SJSA1 (cell line): ENCODE measurements around the gene PLXDC2. TPM values are rescaled to one million over a fixed set of nuclear protein-coding genes. Genes with fewer than 3 reads are reported as not detected.
"Not testable (repeated sequence)": the region's sequence is repeated elsewhere in the genome, so short reads cannot be mapped to it uniquely, and the experiment has no call there.

ENCODE experiments used
- DNase-seq, 2 experiments: peaks; one replicate each; pipeline ENCODE4 v3.0.0-alpha.2; 2015 to 2020; ENCODE audit warnings: low spot score in 2 of 2, low read depth in 1 of 2
- H3K27ac ChIP-seq: fragments of 250-450 bp; sonication (Bioruptor Pico); 2 replicates; pipeline ENCODE4 v1.5.1; 2020; ENCODE audit warnings: mild to moderate bottlenecking, moderate library complexity
- H3K27me3 ChIP-seq: fragments of 250-450 bp; sonication (Bioruptor Pico); replicated peaks from 2 replicates; pipeline ENCODE4 v1.5.1; 2020; ENCODE audit warnings: mild to moderate bottlenecking, moderate library complexity
- H3K36me3 ChIP-seq: fragments of 250-450 bp; sonication (Bioruptor Pico); 2 replicates; pipeline ENCODE4 v1.5.1; 2020; ENCODE audit warnings: mild to moderate bottlenecking
- H3K4me1 ChIP-seq: fragments of 250-450 bp; sonication (Bioruptor Pico); replicated peaks from 2 replicates; pipeline ENCODE4 v1.6.1; 2021; ENCODE audit warnings: mild to moderate bottlenecking
- H3K4me3 ChIP-seq: fragments of 250-450 bp; sonication (Bioruptor Pico); 2 replicates; pipeline ENCODE4 v1.5.1; 2020; ENCODE audit warnings: mild to moderate bottlenecking
- H3K9me3 ChIP-seq: fragments of 250-450 bp; sonication (Bioruptor Pico); replicated peaks from 2 replicates; pipeline ENCODE4 v1.5.1; 2020; ENCODE audit warnings: mild to moderate bottlenecking
- total RNA-seq: library from RNA; depleted of rRNA; stranded (reverse); fragments of >200 nt; shearing (Covaris generic); gene quantifications from 2 replicates; pipeline ENCODE4 v1.2.3, GENCODE V29; 2014

PLXDC2 gene
- total RNA-seq, 1 experiment from 2014 or later, result 0.66 TPM

DNA sequence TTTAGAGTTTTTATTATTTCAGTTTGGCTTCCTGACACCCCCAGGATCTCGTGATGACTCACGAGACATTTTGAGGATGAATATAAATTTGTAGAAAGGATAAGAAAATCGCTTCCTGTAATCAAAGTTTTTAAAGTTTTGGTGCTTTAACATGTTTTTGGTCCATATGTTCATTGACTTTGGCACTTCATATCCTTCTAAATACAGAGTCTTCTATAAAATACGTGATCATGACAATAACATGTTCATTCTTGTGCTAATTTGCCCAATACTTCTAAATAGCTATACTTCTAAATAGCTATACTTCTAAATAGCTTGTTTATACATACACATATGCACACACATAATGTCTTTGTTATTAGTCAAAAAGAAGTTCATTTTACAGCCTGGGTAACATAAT is 341.9 kb downstream of the PLXDC2 start:
- Histone ChIP-seq H3K4me1 (no peaks in the 10 kb centered on the region), H3K27ac (no peak overlapping the region), H3K4me3 (no peak overlapping the region), H3K27me3 (no peaks in the 10 kb centered on the region), H3K9me3 (no peaks in the 10 kb centered on the region), H3K36me3 (no peaks in the 10 kb centered on the region)
- DNase-seq, result no peak

GRCh38 chr10:20162123-20162522 is 345.9 kb downstream of the PLXDC2 start:
- Histone ChIP-seq H3K36me3 (no peaks in the 10 kb centered on the region), H3K9me3 (no peaks in the 10 kb centered on the region), H3K4me1 (no peaks in the 10 kb centered on the region), H3K4me3 (no peak overlapping the region), H3K27ac (no peak overlapping the region), H3K27me3 (no peaks in the 10 kb centered on the region)
- DNase-seq, result no peak

DNA sequence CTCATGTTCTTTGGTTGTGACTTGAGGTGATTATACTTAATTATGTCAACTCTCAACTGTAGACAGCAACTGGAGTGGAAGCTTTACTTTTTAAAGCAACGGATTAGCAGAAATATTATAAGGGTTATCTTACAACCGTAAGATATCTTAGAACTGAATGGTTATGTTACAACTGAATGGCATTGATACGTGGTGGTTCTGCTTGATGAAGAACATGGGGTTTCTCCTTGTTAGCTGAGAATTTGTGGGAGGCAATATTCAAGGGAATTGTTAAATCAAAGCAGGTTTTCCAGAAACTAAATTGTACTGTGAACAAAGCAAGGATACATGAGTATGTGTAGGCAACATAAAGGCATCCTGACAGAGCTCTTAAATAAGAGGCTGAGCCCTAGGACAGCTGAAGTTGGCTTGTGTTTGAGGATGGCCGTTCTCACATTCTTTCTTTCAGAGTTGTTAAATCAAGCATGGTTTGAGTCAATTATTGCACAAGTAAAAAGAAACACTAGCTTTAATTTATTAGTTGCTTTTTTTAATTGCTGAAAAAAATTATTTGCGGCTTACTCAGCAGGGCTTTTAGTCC is 350.0 kb downstream of the PLXDC2 start:
- no peak for DNase-seq
- Histone ChIP-seq H3K4me1 (no peaks in the 10 kb centered on the region), H3K27ac (no peak overlapping the region), H3K4me3 (no peak overlapping the region), H3K36me3 (no peaks in the 10 kb centered on the region), H3K27me3 (no peaks in the 10 kb centered on the region), H3K9me3 (no peaks in the 10 kb centered on the region)

- Histone ChIP-seq H3K27ac (no peak overlapping the region), H3K4me3 (no peak overlapping the region), H3K9me3 (no peaks in the 10 kb centered on the region), H3K27me3 (no peaks in the 10 kb centered on the region), H3K36me3 (no peaks in the 10 kb centered on the region), H3K4me1 (no peaks in the 10 kb centered on the region)
- no peak for DNase-seq
Measured at GRCh38 chr10:20170661-20171060, 354.4 kb downstream of the PLXDC2 start.

- no peaks in the 10 kb centered on the region for H3K36me3 ChIP-seq
- H3K27ac ChIP-seq, result no peak overlapping the region
- H3K9me3 ChIP-seq, result no peaks in the 10 kb centered on the region
- H3K4me3 ChIP-seq, result no peak overlapping the region
- H3K27me3 ChIP-seq, result no peaks in the 10 kb centered on the region
- no peaks in the 10 kb centered on the region for H3K4me1 ChIP-seq
- DNase-seq, result no peak
Measured at GRCh38 chr10:20173046-20173445, 356.8 kb downstream of the PLXDC2 start.

DNA sequence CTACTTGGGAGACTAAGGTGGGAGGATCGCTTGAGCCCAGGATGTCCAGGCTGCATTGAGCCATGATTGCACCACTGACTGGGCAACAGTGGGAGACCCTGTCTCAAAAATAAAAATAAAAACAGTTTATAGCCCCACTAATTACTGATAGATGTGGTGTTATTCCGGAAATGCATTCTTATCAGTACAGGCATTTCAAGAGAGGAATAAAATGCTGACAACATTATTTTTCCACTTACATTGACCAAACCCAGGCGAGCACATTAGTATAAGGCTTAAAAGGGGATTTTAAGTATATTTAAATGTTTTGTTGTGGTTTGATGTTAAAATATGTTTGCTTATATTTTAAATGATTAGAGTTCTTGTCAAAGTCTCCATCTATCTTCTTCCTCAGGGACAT is 359.5 kb downstream of the PLXDC2 start:
- Histone ChIP-seq H3K4me3 (no peak overlapping the region), H3K27ac (no peak overlapping the region), H3K4me1 (no peaks in the 10 kb centered on the region), H3K27me3 (no peaks in the 10 kb centered on the region), H3K36me3 (no peaks in the 10 kb centered on the region), H3K9me3 (no peaks in the 10 kb centered on the region)
- DNase-seq, result no peak

DNA sequence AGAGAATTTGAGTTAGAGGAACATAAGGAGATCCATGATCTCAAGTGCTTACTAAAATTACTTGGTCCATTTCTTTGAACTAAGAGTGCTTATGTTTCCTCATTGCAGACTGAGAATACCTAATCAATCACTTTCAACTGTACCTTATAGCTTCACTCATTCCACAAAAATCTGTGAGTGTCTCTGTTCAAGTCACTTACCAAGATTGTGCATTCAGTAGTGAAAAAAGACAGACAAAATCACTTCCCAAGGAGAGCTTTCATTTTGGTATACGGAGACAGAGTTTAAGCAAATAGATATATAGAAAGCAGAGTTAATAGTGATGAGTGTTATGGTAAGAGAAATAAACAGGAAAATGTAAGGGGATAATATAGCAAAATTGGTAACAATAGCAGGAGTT is 364.5 kb downstream of the PLXDC2 start:
- H3K36me3 ChIP-seq, result no peaks in the 10 kb centered on the region
- H3K27ac ChIP-seq, result no peak overlapping the region
- no peak for DNase-seq
- H3K27me3 ChIP-seq, result no peaks in the 10 kb centered on the region
- no peak overlapping the region for H3K4me3 ChIP-seq
- no peaks in the 10 kb centered on the region for H3K4me1 ChIP-seq
- H3K9me3 ChIP-seq, result no peaks in the 10 kb centered on the region

DNA sequence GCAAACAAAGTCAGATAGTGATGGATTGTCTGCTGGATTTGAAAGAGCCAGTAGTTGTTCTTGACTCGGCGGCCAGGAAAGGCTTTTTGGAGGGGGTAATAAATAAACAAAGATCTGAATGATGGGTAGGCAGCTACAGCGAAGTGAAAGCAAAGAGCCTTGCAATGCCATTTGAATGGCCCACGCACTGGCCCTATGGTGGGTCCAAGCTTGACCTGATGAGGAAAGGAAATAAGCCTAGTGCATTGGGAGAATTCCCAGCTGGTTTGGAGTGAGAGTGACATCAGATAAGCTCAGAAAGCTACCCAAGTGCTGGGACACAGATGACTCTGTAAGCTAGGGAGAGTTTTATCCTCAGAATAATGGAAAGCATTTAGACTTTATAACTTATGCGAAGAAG is 365.2 kb downstream of the PLXDC2 start:
- Histone ChIP-seq H3K27me3 (no peaks in the 10 kb centered on the region), H3K4me3 (no peak overlapping the region), H3K4me1 (no peaks in the 10 kb centered on the region), H3K27ac (no peak overlapping the region), H3K36me3 (no peaks in the 10 kb centered on the region), H3K9me3 (no peaks in the 10 kb centered on the region)
- DNase-seq, result no peak

DNA sequence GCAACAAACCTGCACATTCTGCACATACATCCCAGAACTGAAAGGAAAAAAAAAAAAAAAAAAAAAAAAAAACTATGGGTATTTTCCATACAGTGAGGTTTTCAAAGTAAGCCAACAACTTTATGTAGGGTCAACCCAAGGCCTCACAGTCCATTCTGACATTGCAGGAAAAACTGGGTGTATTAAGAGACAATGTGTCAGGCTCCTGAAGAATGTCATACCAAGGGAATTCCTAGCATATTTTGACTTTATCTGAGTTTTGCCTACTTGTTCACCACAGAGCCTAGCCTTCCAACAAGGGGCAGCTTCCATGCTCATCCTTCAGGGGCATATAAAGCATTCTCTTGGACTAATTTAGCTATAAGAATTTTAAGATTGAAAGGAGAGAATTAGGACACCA is 368.9 kb downstream of the PLXDC2 start:
- Histone ChIP-seq H3K4me1 (no peaks in the 10 kb centered on the region), H3K27me3 (no peaks in the 10 kb centered on the region), H3K27ac (no peak overlapping the region), H3K4me3 (no peak overlapping the region), H3K36me3 (no peaks in the 10 kb centered on the region), H3K9me3 (no peaks in the 10 kb centered on the region)
- peak in 1 of 2 experiments; percentile 4 for DNase-seq

GRCh38 chr10:20191392-20191791 is 375.2 kb downstream of the PLXDC2 start:
- not testable (repeated sequence) for H3K9me3 ChIP-seq, H3K4me1 ChIP-seq, H3K27ac ChIP-seq, H3K36me3 ChIP-seq, H3K27me3 ChIP-seq, DNase-seq, H3K4me3 ChIP-seq

DNA sequence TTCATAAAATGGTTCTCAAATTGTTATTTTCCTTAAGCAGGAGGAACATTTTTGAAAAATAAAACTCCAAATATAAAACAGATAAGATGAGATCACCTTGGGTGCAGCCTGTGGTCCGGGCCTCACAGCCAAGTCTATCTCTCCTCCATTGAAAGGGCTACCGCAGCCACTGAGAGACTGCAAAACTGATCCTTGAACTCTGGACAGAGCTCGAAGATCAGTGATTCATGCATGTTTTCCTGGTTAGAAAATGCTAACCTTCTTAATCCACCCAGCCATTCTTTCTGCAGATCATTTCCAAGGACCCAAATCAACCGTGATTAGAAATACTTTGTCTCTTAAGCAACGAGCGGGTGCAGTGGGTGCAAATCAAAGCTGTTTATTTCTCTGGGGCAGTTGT is 378.8 kb downstream of the PLXDC2 start:
- no peaks in the 10 kb centered on the region for H3K9me3 ChIP-seq
- DNase-seq, result no peak
- no peak overlapping the region for H3K27ac ChIP-seq
- no peak overlapping the region for H3K4me3 ChIP-seq
- H3K4me1 ChIP-seq, result no peaks in the 10 kb centered on the region
- H3K27me3 ChIP-seq, result no peaks in the 10 kb centered on the region
- H3K36me3 ChIP-seq, result no peaks in the 10 kb centered on the region

- Histone ChIP-seq H3K36me3 (no peaks in the 10 kb centered on the region), H3K27me3 (no peaks in the 10 kb centered on the region), H3K27ac (no peak overlapping the region), H3K4me1 (no peaks in the 10 kb centered on the region), H3K4me3 (no peak overlapping the region), H3K9me3 (no peaks in the 10 kb centered on the region)
- no peak for DNase-seq
Measured at GRCh38 chr10:20200758-20201157, 384.5 kb downstream of the PLXDC2 start.

- Histone ChIP-seq H3K27ac (no peak overlapping the region), H3K4me3 (no peak overlapping the region), H3K9me3 (no peaks in the 10 kb centered on the region), H3K27me3 (no peaks in the 10 kb centered on the region), H3K4me1 (no peaks in the 10 kb centered on the region), H3K36me3 (no peaks in the 10 kb centered on the region)
- DNase-seq, result no peak
Measured at GRCh38 chr10:20202337-20202736, 386.1 kb downstream of the PLXDC2 start.

DNA sequence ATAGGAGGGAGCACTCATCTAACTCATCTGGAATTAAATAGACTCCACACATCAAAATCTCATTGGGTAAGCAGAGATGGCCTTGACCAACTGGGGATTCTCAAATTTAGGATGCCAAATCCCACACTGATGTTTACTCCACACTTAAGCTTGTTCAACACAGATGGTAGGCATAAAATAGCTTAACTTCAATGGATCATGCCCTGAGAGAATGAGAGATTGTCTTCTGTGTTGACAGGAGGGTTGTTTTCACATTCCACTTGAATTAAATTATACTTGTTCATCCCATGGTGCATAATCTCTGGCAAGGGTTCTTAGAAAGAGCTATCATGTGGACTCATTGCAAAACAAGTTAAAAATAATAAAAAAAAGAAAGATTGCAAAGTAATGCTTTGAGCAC is 391.4 kb downstream of the PLXDC2 start:
- no peaks in the 10 kb centered on the region for H3K9me3 ChIP-seq
- H3K36me3 ChIP-seq, result no peaks in the 10 kb centered on the region
- H3K27me3 ChIP-seq, result no peaks in the 10 kb centered on the region
- DNase-seq, result no peak
- H3K4me1 ChIP-seq, result no peaks in the 10 kb centered on the region
- H3K27ac ChIP-seq, result no peak overlapping the region
- H3K4me3 ChIP-seq, result no peak overlapping the region

GRCh38 chr10:20209098-20209497 is 392.9 kb downstream of the PLXDC2 start:
- H3K27me3 ChIP-seq, H3K27ac ChIP-seq, DNase-seq, H3K9me3 ChIP-seq, H3K4me1 ChIP-seq, H3K4me3 ChIP-seq, H3K36me3 ChIP-seq: not testable (repeated sequence)
